GM12878 (cell line): ENCODE measurements around the gene FSTL4. TPM values are rescaled to one million over a fixed set of nuclear protein-coding genes. Genes with fewer than 3 reads are reported as not detected.

Experiments
- CEBPB ChIP-seq, 2 experiments: fragments of 150-350 bp in 1 of 2; IDR thresholded peaks; 2 replicates each; pipeline ENCODE4 v1.6.1; 2012 to 2014; ENCODE audit warnings: low read depth in 2 of 2, low read length in 2 of 2, borderline replicate concordance in 1 of 2, inconsistent platforms in 1 of 2
- CUX1 ChIP-seq: IDR thresholded peaks from 2 replicates; pipeline ENCODE4 v1.6.1; 2012; ENCODE audit warnings: improper control_type of control experiment, low read depth, low read length; ENCODE audit not compliant: insufficient replicate concordance
- FOXK2 ChIP-seq: fragments of 450-650 bp; IDR thresholded peaks from 2 replicates; pipeline ENCODE4 v1.6.1; 2017; ENCODE audit warnings: mild to moderate bottlenecking, moderate library complexity
- JUND ChIP-seq: IDR thresholded peaks from 2 replicates; pipeline ENCODE4 v1.6.1; 2012; ENCODE audit warnings: low read depth, mild to moderate bottlenecking, low read length, improper control_type of control experiment, moderate library complexity
- MTA2 ChIP-seq: fragments of 450-650 bp; IDR thresholded peaks from 2 replicates; pipeline ENCODE4 v1.6.1; 2016; ENCODE audit warnings: low read depth, mild to moderate bottlenecking, moderate library complexity
- PBX3 ChIP-seq: IDR thresholded peaks from 2 replicates; pipeline ENCODE4 v1.6.1; 2011; ENCODE audit warnings: mild to moderate bottlenecking, low read depth, low read length, moderate library complexity; ENCODE audit not compliant: insufficient replicate concordance
- TAF1 ChIP-seq: IDR thresholded peaks from 2 replicates; pipeline ENCODE4 v1.6.1; 2011; ENCODE audit warnings: mild to moderate bottlenecking, low read depth, low read length, borderline replicate concordance
- ZNF217 ChIP-seq: fragments of 450-650 bp; IDR thresholded peaks from 2 replicates; pipeline ENCODE4 v1.6.1; 2017; ENCODE audit warnings: antibody characterized with exemption, mild to moderate bottlenecking
- polyA plus RNA-seq, 11 experiments: library from polyadenylated mRNA; depleted of rRNA in 4 of 11; unstranded in 6 of 11; stranded (reverse) in 5 of 11; fragments of >200 nt; fragmentation: Nextera tagmentation in 4 of 11; fragmentation: Illumina TruSeq in 1 of 11; extraction: Ambion mirVana in 4 of 11; extraction: Trizol in 1 of 11; gene quantifications; 1 replicate in 1 of 11; 2 replicates in 10 of 11; pipeline versions ENCODE4 v1.2.1 to v1.2.3, GENCODE V29; 2011 to 2016; ENCODE audit warnings: inconsistent platforms in 2 of 11, missing spikeins in 2 of 11, low read depth in 1 of 11
- total RNA-seq, 4 experiments: library from RNA; depleted of rRNA in 3 of 4; stranded (reverse); fragments of >200 nt in 3 of 4; fragmentation: Illumina TruSeq in 1 of 4; extraction: Trizol in 1 of 4; gene quantifications; 2 replicates each; pipeline versions ENCODE4 v1.2.1 to v1.2.3, GENCODE V29; 2013 to 2021
- TF ChIP-seq, protein P1 (sequence below): fragments of 450-650 bp; IDR thresholded peaks from 2 replicates; pipeline ENCODE4 v1.6.1; 2017; ENCODE audit warnings: mild to moderate bottlenecking, low read depth, inconsistent platforms; ENCODE audit not compliant: poor library complexity, severe bottlenecking

FSTL4 gene
- total and polyA plus RNA-seq, 10 of the 15 experiments (the other 5 are each of a cell fraction or from before 2014, with no cell fraction given), result 0.01 to 0.79 (median 0.21) TPM; not detected in 6

DNA sequence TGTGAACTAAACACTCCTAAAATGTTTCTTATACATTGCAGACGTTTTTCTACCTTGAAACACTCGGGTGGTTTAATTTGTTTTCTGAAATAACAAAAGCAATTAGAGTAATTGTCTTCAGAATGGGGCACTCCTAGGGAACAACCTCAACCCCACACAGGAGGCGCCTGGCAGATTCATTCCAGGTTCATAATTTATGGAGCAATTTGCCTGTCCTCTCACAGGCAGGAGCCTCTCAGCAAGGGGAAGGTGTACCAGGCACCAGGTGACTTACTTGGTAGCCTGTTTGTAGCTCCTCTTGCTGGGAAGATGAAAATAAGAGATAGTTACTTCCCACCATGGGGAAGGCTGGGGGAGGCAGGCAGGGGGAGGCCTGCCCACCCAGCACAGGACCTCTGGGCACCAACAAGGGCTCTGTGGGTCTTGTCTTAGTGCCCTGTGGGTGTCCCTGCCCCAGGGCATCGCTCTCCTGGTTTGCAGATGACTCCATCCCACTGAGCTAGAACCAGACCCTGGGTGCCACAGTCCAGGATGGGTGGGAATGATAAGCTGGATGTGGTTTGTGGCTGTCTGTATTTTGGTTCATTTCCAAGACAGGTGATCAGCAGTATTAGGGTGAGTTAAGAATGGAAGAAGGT is 144.4 kb downstream of the FSTL4 start (continued):
- TF ChIP-seq, protein P1, sequence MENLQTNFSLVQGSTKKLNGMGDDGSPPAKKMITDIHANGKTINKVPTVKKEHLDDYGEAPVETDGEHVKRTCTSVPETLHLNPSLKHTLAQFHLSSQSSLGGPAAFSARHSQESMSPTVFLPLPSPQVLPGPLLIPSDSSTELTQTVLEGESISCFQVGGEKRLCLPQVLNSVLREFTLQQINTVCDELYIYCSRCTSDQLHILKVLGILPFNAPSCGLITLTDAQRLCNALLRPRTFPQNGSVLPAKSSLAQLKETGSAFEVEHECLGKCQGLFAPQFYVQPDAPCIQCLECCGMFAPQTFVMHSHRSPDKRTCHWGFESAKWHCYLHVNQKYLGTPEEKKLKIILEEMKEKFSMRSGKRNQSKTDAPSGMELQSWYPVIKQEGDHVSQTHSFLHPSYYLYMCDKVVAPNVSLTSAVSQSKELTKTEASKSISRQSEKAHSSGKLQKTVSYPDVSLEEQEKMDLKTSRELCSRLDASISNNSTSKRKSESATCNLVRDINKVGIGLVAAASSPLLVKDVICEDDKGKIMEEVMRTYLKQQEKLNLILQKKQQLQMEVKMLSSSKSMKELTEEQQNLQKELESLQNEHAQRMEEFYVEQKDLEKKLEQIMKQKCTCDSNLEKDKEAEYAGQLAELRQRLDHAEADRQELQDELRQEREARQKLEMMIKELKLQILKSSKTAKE, result no peak
- no peak for TF ChIP-seq CEBPB (IDR thresholded peaks at IDR 0.05; ENCODE audit: borderline replicate concordance in 1 of 2, low read depth in 2 of 2, low read length in 2 of 2)
- no peak for TF ChIP-seq CUX1
- no peak for TF ChIP-seq JUND
- no peak for TF ChIP-seq ZNF217
- no peak for TF ChIP-seq FOXK2
- TF ChIP-seq PBX3, result no peak
- TF ChIP-seq TAF1, result no peak
- TF ChIP-seq MTA2, result no peak
